Gastroesophageal sphincter (tissue), 3 donors: ENCODE data around the gene ARAP3.

Experiments
- POLR2A ChIP-seq, 2 donors: fragments of 450-650 bp; IDR thresholded peaks; one replicate each; pipeline ENCODE4 v1.6.1; 2017; ENCODE audit warnings: antibody characterized with exemption in 2 of 2, mild to moderate bottlenecking in 2 of 2, moderate library complexity in 1 of 2
- TF ChIP-seq, protein P1 (sequence below), 4 experiments: fragments of 200-600 bp in 2 of 4; fragments of 450-650 bp in 2 of 4; sonication (generic) in 1 of 4; IDR thresholded peaks; one replicate each; pipeline ENCODE4 v1.5.1; 2017 to 2019; ENCODE audit warnings: antibody characterized with exemption in 4 of 4, mild to moderate bottlenecking in 2 of 4, moderate library complexity in 2 of 4

GRCh38 chr5:141668601-141669265, 13.3 kb downstream of the ARAP3 start:
- TF ChIP-seq, protein P1, sequence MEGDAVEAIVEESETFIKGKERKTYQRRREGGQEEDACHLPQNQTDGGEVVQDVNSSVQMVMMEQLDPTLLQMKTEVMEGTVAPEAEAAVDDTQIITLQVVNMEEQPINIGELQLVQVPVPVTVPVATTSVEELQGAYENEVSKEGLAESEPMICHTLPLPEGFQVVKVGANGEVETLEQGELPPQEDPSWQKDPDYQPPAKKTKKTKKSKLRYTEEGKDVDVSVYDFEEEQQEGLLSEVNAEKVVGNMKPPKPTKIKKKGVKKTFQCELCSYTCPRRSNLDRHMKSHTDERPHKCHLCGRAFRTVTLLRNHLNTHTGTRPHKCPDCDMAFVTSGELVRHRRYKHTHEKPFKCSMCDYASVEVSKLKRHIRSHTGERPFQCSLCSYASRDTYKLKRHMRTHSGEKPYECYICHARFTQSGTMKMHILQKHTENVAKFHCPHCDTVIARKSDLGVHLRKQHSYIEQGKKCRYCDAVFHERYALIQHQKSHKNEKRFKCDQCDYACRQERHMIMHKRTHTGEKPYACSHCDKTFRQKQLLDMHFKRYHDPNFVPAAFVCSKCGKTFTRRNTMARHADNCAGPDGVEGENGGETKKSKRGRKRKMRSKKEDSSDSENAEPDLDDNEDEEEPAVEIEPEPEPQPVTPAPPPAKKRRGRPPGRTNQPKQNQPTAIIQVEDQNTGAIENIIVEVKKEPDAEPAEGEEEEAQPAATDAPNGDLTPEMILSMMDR (IDR thresholded peaks at IDR 0.05) = no peak
- no peak for TF ChIP-seq POLR2A (IDR thresholded peaks at IDR 0.05)
